ENCODE results near the gene ANXA11. TPM values are rescaled to one million over a fixed set of nuclear protein-coding genes. Genes with fewer than 3 reads are reported as not detected.
A peak's percentile ranks its signal among the peaks of the same experiment; 100 is the strongest.
"Not testable (repeated sequence)": the region's sequence is repeated elsewhere in the genome, so short reads cannot be mapped to it uniquely, and the experiment has no call there.

ANXA11 gene
- total RNA-seq, 3 donors from 2014 or later: 83.3 to 102 (median 93.4) TPM

DNA sequence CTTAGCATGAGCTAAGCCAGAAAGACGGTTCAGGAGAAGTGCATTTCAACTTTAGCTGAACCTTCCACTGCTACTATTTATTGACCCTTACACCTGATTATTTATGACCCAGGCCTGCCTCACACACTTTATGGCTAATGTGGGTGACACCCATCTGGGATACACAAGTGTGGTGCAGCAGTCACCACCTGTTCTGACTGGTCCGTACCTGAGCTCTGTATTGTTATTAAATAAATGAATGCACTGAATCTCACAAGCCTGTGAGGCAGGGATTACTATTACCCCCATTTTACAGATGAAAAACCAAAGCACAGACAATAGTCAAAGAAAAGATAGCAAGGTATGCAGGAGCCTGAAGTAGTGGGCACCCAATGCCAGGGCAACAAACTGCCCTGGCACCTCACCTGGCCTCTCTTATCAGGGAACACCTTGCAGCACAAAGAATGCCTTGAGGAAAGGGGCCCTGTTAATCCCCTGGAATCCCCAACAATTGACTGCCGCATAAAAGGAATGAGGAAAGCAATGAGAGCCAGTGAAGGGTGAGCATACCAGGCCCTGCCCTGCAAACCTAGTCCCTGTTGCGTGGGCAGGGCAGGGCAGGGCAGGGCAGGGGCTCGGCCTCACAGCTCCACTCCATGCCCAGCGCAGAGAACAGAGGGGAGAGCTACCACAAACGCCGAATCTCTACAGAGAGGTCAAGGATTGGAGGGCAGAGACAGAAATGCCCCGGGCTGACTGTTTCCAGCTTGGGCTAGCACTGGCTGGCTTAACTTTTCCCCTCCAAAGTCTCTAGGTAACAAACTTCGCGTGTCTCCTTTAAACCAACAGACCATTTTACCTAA, 1.3 kb downstream of the ANXA11 start:
- no peaks in the 10 kb centered on the region for H3K27me3 ChIP-seq
- peaks cover 0 to 16% of the 10 kb centered on the region in 2 donors for H3K4me1 ChIP-seq
- TF ChIP-seq POLR2A (IDR thresholded peaks at IDR 0.05): no peak
- no peak for TF ChIP-seq POLR2AphosphoS5 (IDR thresholded peaks at IDR 0.05)
- TF ChIP-seq CTCF (IDR thresholded peaks at IDR 0.05): no peak
- H3K4me3 ChIP-seq: peak overlapping the region; percentile 78 to 94 (median 92)
- no peaks in the 10 kb centered on the region for H3K9me3 ChIP-seq
- intact Hi-C loops (cut with DNase I; ENCODE audit: low total_unique reads): loop anchor here (5.0 kb wide), 1 partner anchor 47 kb away; no protein-coding TSS in a partner anchor
- peak overlapping the region; percentile 97 to 98 for H3K27ac ChIP-seq
- H3K36me3 ChIP-seq: no peaks in the 10 kb centered on the region
- DNase-seq (ENCODE audit: low spot score in 2 of 2): peak in 1 of 2 donors; percentile 57

- TF ChIP-seq POLR2A (IDR thresholded peaks at IDR 0.05): no peak
- TF ChIP-seq POLR2AphosphoS5 (IDR thresholded peaks at IDR 0.05): peak in 1 of 3 donors; percentile 25
- Histone ChIP-seq H3K4me3 (peak overlapping the region; percentile 78 to 94 (median 92)), H3K9me3 (no peaks in the 10 kb centered on the region), H3K27ac (peak overlapping the region; percentile 97 to 98), H3K4me1 (peaks cover 0 to 16% of the 10 kb centered on the region in 2 donors), H3K36me3 (no peaks in the 10 kb centered on the region), H3K27me3 (no peaks in the 10 kb centered on the region)
- DNase-seq (ENCODE audit: low spot score in 2 of 2): peak in 1 of 2 donors; percentile 55
- intact Hi-C loops (cut with DNase I; ENCODE audit: low total_unique reads): loop anchor here (5.0 kb wide), 1 partner anchor 46 kb away; no protein-coding TSS in a partner anchor
Observed at GRCh38 chr10:80202934-80203834, 2.2 kb downstream of the ANXA11 start.

DNA sequence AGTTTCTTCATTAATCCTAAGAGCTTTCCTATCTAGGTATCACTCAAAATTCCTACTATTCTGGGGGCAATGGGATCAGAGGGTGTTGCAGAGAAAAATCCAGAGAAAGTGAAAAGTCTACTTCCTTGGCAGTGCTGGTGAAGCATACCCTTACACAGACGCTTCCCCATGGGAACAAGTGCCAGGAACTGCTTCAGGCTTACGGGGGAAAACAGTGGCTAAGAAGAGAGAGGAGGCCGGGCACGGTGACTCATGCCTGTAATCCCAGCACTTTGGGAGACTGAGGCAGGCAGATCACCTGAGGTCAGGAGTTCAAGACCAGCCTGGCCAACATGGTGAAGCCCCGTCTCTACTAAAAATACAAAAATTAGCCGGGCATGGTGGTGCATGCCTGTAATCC, 2.8 kb downstream of the ANXA11 start:
- H3K4me1 ChIP-seq: peaks cover 0 to 16% of the 10 kb centered on the region in 2 donors
- H3K4me3 ChIP-seq; DNase-seq (ENCODE audit: low spot score in 2 of 2): not testable (repeated sequence)

DNA sequence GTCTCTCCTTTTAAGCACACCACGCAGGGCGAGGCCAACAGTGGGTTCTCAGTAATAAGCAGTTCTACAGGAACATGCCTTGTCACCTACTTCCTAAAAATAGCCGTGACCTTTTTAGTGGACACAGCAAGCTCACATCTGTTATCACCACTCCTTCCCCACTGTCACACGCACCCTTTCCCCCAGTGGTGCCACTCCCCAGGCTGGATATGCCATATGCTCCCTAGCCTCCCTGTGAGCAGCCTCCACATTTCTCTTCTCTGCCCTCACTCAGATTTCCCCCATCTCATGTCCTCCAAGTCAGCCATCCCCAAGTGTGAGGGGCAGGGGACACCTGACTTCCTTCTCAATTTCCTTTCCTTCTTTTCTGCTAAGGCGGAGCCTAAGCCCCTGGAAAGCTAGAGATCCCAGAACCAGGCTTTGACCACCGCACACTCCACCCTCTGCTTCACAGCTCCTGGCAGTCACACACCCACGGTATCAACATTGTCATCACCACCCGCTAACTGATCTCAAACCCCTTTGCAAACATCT, 3.7 kb downstream of the ANXA11 start:
- intact Hi-C loops (cut with DNase I; ENCODE audit: low total_unique reads): loop anchor here (5.0 kb wide), 1 partner anchor 44 kb away; no protein-coding TSS in a partner anchor
- peaks cover 0 to 16% of the 10 kb centered on the region in 2 donors for H3K4me1 ChIP-seq

More for the DNA sequence above, 2.8 kb downstream of the ANXA11 start:
- H3K27me3 ChIP-seq, H3K9me3 ChIP-seq, H3K36me3 ChIP-seq: not testable (repeated sequence)
- intact Hi-C loops (cut with DNase I; ENCODE audit: low total_unique reads): loop anchor here (5.0 kb wide), 1 partner anchor 45 kb away; no protein-coding TSS in a partner anchor
- peak overlapping the region; percentile 53 to 75 for H3K27ac ChIP-seq

DNA sequence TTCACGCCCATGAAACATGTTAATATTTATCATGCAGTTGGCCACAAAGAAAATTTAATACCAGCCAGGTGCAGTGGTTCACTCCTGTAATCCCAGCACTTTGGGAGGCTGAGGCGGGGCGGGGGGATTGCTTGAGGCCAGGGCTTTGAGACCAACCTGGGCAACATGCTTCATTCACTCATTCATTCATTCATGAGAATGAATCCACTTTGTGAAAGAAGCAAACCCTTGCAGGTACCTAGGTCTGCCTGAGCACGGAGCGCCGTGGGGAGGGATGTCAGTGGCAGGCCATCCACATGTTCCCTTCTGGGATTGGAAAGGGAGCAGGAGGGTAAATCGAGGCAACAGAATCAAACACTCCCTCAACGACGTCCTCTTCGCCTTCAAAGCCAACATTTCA, 4.7 kb downstream of the ANXA11 start:
- peaks cover 0 to 16% of the 10 kb centered on the region in 2 donors for H3K4me1 ChIP-seq
- no peaks in the 10 kb centered on the region for H3K36me3 ChIP-seq
- H3K27ac ChIP-seq: peak overlapping the region; percentile 53 to 75
- H3K4me3 ChIP-seq: no peak overlapping the region
- no peak for TF ChIP-seq POLR2A (IDR thresholded peaks at IDR 0.05)
- TF ChIP-seq POLR2AphosphoS5 (IDR thresholded peaks at IDR 0.05): no peak
- no peak for TF ChIP-seq CTCF (IDR thresholded peaks at IDR 0.05)
- intact Hi-C loops (cut with DNase I; ENCODE audit: low total_unique reads): loop anchor here (5.0 kb wide), 1 partner anchor 43 kb away; no protein-coding TSS in a partner anchor
- no peaks in the 10 kb centered on the region for H3K27me3 ChIP-seq
- no peak for DNase-seq (ENCODE audit: low spot score in 2 of 2)
- H3K9me3 ChIP-seq: no peaks in the 10 kb centered on the region

More for the DNA sequence above, 3.7 kb downstream of the ANXA11 start:
- Histone ChIP-seq H3K27ac (peak overlapping the region; percentile 53 to 75), H3K27me3 (no peaks in the 10 kb centered on the region), H3K4me3 (no peak overlapping the region), H3K36me3 (no peaks in the 10 kb centered on the region), H3K9me3 (no peaks in the 10 kb centered on the region)
- TF ChIP-seq POLR2A (IDR thresholded peaks at IDR 0.05) (no peak), POLR2AphosphoS5 (IDR thresholded peaks at IDR 0.05) (peak in 1 of 3 donors; percentile 30), CTCF (IDR thresholded peaks at IDR 0.05) (no peak)
- DNase-seq (ENCODE audit: low spot score in 2 of 2): no peak

Measured in breast epithelium (tissue), 4 donors.